PC-3 (cell line): ENCODE measurements around the gene TRIM4. TPM values are rescaled to one million over a fixed set of nuclear protein-coding genes. Genes with fewer than 3 reads are reported as not detected.

Experiments used
- ATAC-seq: fragments of 200-7000 bp; cut with Tn5 transposase; 2 replicates; pipeline ENCODE4 v1.9.1; 2020; ENCODE audit warnings: mild to moderate bottlenecking, moderate library complexity
- BruUV-seq: library from RNA; stranded (reverse); fragments of 400-500 nt; replicated peaks from 2 replicates; lab custom pipeline; 2021; lab: Mats Ljungman, UMichigan
- CTCF ChIA-PET: fragments of 300-600 bp; sonication (Branson Sonifier 250); formaldehyde crosslinking; loops from one replicate; lab custom pipeline; 2022; ENCODE audit warnings: antibody characterized with exemption; lab: Charles Lee
- POLR2A ChIA-PET: fragments of 300-600 bp; sonication (Branson Sonifier 250); formaldehyde crosslinking; loops from one replicate; lab custom pipeline; 2022; ENCODE audit warnings: antibody characterized with exemption; ENCODE audit not compliant: unreplicated experiment; lab: Charles Lee
- DNase-seq: peaks from one replicate; pipeline ENCODE4 v3.0.0-alpha.2; 2015
- H2AFZ ChIP-seq: fragments of 300-600 bp; sonication (generic); 2 replicates; pipeline ENCODE4 v1.6.0; 2016; ENCODE audit warnings: antibody characterized with exemption, low read length
- H3F3A ChIP-seq: fragments of 300-600 bp; sonication (generic); one replicate; pipeline ENCODE4 v1.6.0; 2017; ENCODE audit warnings: antibody characterized with exemption, low read length, control low read depth, mild to moderate bottlenecking; ENCODE audit not compliant: unreplicated experiment
- H3K27ac ChIP-seq: fragments of 300-600 bp; sonication (generic); 2 replicates; pipeline ENCODE4 v1.5.1; 2016; ENCODE audit warnings: mild to moderate bottlenecking, low read length
- H3K27me3 ChIP-seq: fragments of 300-600 bp; sonication (generic); 2 replicates; pipeline ENCODE4 v1.6.1; 2016; ENCODE audit warnings: low read length, mixed read lengths
- H3K36me3 ChIP-seq: fragments of 300-600 bp; sonication (generic); 2 replicates; pipeline ENCODE4 v1.6.1; 2016; ENCODE audit warnings: low read depth, mixed run types, low read length, mixed read lengths
- H3K4me1 ChIP-seq: fragments of 300-600 bp; sonication (generic); 2 replicates; pipeline ENCODE4 v1.5.1; 2016; ENCODE audit warnings: low read length; ENCODE audit not compliant: insufficient read depth
- H3K4me2 ChIP-seq: fragments of 300-600 bp; sonication (generic); 2 replicates; pipeline ENCODE4 v1.6.0; 2016; ENCODE audit warnings: low read length
- H3K4me3 ChIP-seq: fragments of 300-600 bp; sonication (generic); 2 replicates; pipeline ENCODE4 v1.5.1; 2016; ENCODE audit warnings: mild to moderate bottlenecking, low read length, mixed read lengths
- H3K79me2 ChIP-seq: fragments of 300-600 bp; sonication (generic); 2 replicates; pipeline ENCODE4 v1.6.1; 2017; ENCODE audit warnings: low read length, mixed read lengths
- H3K9ac ChIP-seq: fragments of 300-600 bp; sonication (generic); 2 replicates; pipeline ENCODE4 v1.6.0; 2016; ENCODE audit warnings: mild to moderate bottlenecking, low read length
- H3K9me2 ChIP-seq: fragments of 300-600 bp; sonication (generic); replicated peaks from 2 replicates; pipeline ENCODE4 v1.6.1; 2016; ENCODE audit warnings: mixed run types, low read length, mixed read lengths
- H3K9me3 ChIP-seq: fragments of 300-600 bp; sonication (generic); 2 replicates; pipeline ENCODE4 v1.6.1; 2016; ENCODE audit warnings: low read length, mixed read lengths
- H4K20me1 ChIP-seq: fragments of 300-600 bp; sonication (generic); 2 replicates; pipeline ENCODE4 v1.6.1; 2016; ENCODE audit warnings: low read length, mixed read lengths
- CTCF ChIP-seq: fragments of 300-600 bp; sonication (generic); conservative IDR thresholded peaks from 2 replicates; pipeline ENCODE4 v1.5.1; 2017; ENCODE audit warnings: antibody characterized with exemption, low read depth, mild to moderate bottlenecking, low read length
- EZH2 ChIP-seq: fragments of 300-600 bp; sonication (generic); IDR thresholded peaks from one replicate; pipeline ENCODE4 v1.6.1; 2017; ENCODE audit warnings: antibody characterized with exemption, mild to moderate bottlenecking, low read length; ENCODE audit not compliant: unreplicated experiment
- EZH2phosphoT487 ChIP-seq: fragments of 300-600 bp; sonication (generic); IDR thresholded peaks from 2 replicates; pipeline ENCODE4 v1.6.1; 2018; ENCODE audit warnings: mild to moderate bottlenecking, antibody characterized with exemption, low read length, borderline replicate concordance
- intact Hi-C: fragments of 100-400 bp; cut with micrococcal nuclease; formaldehyde crosslinking; loops from 2 replicates; pipeline ENCODE4 v1.9.0; 2023
- total RNA-seq: library from RNA; depleted of rRNA; stranded (reverse); fragments of >200 nt; gene quantifications from 2 replicates; pipeline ENCODE4 v1.2.3, GENCODE V29; 2014

Gene TRIM4
- total RNA-seq, 1 experiment from 2014 or later: 11.1 TPM

- CTCF ChIA-PET: no interaction called here
- H3K4me2 ChIP-seq: no peak overlapping the region
These were observed 70.7 kb downstream of the TRIM4 start for GRCh38 chr7:99848420-99849216.

GRCh38 chr7:99844328-99844727, 75.0 kb downstream of the TRIM4 start:
- BruUV-seq: no TSS peak
- no peak for DNase-seq
- Histone ChIP-seq H3K9ac (no peak overlapping the region), H3K4me3 (no peak overlapping the region), H3K4me1 (0 out of 2 replicates have a peak, but pooled peaks cover 4% of the 10 kb centered on the region), H3K9me3 (no peaks in the 10 kb centered on the region), H3K27ac (no peak overlapping the region), H4K20me1 (no peaks in the 10 kb centered on the region), H3F3A (no peaks in the 10 kb centered on the region), H3K79me2 (no peaks in the 10 kb centered on the region), H3K9me2 (no peaks in the 10 kb centered on the region), H3K4me2 (no peak overlapping the region), H3K36me3 (no peaks in the 10 kb centered on the region), H3K27me3 (peaks cover 21% of the 10 kb centered on the region; the same call in 1 of the 2 replicates), H2AFZ (no peak overlapping the region)
- intact Hi-C loops: no loop called here
- TF ChIP-seq CTCF (no peak), EZH2 (no peak), EZH2phosphoT487 (no peak)
- ChIA-PET CTCF (no interaction called here), POLR2A (no interaction called here)
- no peak for ATAC-seq

More at GRCh38 chr7:99848420-99849216, 70.7 kb downstream of the TRIM4 start:
- Histone ChIP-seq H2AFZ (no peak overlapping the region), H3K36me3 (no peaks in the 10 kb centered on the region), H3K27ac (no peak overlapping the region), H3K9ac (no peak overlapping the region), H3K9me3 (no peaks in the 10 kb centered on the region), H3K79me2 (no peaks in the 10 kb centered on the region), H3K4me1 (no peaks in the 10 kb centered on the region), H3K9me2 (no peaks in the 10 kb centered on the region), H3K4me3 (no peak overlapping the region), H3F3A (no peaks in the 10 kb centered on the region), H3K27me3 (peaks cover 31% of the 10 kb centered on the region; the same call in 1 of the 2 replicates), H4K20me1 (no peaks in the 10 kb centered on the region)
- ATAC-seq (no peak), DNase-seq (no peak)
- BruUV-seq: no TSS peak
- intact Hi-C loops: no loop called here
- TF ChIP-seq EZH2phosphoT487 (no peak), CTCF (no peak), EZH2 (no peak)
- POLR2A ChIA-PET: interaction anchor here (0.7 kb wide), 1 partner anchor 12 kb away, joined by 4 read pairs; no protein-coding TSS in a partner anchor

GRCh38 chr7:99843808-99844207, 75.5 kb downstream of the TRIM4 start:
- POLR2A ChIA-PET: no interaction called here
- Histone ChIP-seq H3F3A (no peaks in the 10 kb centered on the region), H3K9me2 (no peaks in the 10 kb centered on the region), H3K4me2 (no peak overlapping the region), H3K27me3 (peaks cover 21% of the 10 kb centered on the region; the same call in 1 of the 2 replicates), H2AFZ (no peak overlapping the region), H3K9ac (no peak overlapping the region), H3K27ac (no peak overlapping the region), H3K4me1 (0 out of 2 replicates have a peak, but pooled peaks cover 4% of the 10 kb centered on the region), H3K79me2 (no peaks in the 10 kb centered on the region), H4K20me1 (no peaks in the 10 kb centered on the region), H3K36me3 (no peaks in the 10 kb centered on the region), H3K9me3 (no peaks in the 10 kb centered on the region), H3K4me3 (no peak overlapping the region)
- no TSS peak for BruUV-seq
- no peak for TF ChIP-seq EZH2phosphoT487
- CTCF ChIA-PET: no interaction called here
- intact Hi-C loops: no loop called here
- DNase-seq: no peak
- ATAC-seq: no peak
